ENCODE results near the gene SLC25A20. TPM values are rescaled to one million over a fixed set of nuclear protein-coding genes. Genes with fewer than 3 reads are reported as not detected.
"Not testable (repeated sequence)": the region's sequence is repeated elsewhere in the genome, so short reads cannot be mapped to it uniquely, and the experiment has no call there.

Gene SLC25A20
- polyA plus RNA-seq, 1 experiment, result 20.4 TPM

DNA sequence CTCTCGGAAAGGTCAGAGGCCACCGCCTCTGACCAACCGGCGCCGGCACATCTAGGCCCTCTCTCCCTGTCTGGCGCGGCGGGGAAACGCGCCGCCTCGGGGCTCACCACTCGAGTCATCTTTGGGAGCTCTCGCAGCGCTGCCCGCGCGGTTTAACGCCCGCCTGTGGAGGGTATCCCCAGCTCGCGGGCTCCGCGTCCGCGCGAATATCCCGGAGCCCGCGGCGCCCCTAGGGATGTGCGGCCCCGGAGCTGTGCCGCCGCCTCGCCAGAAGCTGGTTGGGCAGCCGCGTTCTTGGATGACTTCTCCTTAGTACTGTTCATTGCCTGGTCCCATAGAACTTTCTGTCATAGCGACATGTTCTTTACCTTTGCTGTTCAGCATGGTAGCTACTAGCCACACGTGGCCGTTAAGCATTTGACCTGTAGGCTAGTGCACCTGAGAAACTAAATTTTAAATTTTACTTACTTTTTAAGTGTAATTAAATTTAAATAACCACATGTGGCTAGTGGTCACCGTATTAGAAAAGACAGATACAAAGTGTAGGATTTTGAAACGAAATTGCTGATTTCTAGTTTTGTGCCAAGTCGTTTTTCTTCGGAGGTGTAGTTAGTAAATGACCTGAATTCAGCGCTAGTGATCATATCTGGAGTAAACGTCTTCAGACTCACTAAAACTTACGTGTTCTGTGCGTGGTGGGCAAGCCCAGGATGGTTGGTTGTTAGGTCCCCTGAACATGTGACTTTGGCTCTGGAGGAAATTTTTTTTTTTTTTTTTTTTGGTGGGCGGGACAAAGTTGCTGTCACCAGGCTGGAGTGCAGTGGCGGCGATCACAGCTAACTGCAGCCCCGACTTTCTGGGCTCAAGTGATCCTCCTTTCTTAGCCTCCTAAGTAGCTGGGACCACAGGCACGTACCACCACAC lies 20.8 kb upstream of the SLC25A20 start:
- H3K36me3 ChIP-seq (ENCODE audit: control insufficient read depth, insufficient read depth, low read length), result peaks cover 5% of the 10 kb centered on the region
- H3K27me3 ChIP-seq (ENCODE audit: control insufficient read depth, insufficient read depth, low read length), result no peaks in the 10 kb centered on the region
- POLR2A ChIA-PET, result interaction anchor here (1.0 kb wide), 1 partner anchor 9 kb away, joined by 3 read pairs; no protein-coding TSS in a partner anchor
- CTCF ChIA-PET, result interaction anchor here (0.7 to 1.1 kb wide), 6 partner anchors 8 to 88 kb away, joined by 3 to 6 read pairs (median 3); partner anchors contain the start of gene WDR6
- TF ChIP-seq, protein P1, sequence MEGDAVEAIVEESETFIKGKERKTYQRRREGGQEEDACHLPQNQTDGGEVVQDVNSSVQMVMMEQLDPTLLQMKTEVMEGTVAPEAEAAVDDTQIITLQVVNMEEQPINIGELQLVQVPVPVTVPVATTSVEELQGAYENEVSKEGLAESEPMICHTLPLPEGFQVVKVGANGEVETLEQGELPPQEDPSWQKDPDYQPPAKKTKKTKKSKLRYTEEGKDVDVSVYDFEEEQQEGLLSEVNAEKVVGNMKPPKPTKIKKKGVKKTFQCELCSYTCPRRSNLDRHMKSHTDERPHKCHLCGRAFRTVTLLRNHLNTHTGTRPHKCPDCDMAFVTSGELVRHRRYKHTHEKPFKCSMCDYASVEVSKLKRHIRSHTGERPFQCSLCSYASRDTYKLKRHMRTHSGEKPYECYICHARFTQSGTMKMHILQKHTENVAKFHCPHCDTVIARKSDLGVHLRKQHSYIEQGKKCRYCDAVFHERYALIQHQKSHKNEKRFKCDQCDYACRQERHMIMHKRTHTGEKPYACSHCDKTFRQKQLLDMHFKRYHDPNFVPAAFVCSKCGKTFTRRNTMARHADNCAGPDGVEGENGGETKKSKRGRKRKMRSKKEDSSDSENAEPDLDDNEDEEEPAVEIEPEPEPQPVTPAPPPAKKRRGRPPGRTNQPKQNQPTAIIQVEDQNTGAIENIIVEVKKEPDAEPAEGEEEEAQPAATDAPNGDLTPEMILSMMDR (IDR thresholded peaks at IDR 0.05; ENCODE audit: insufficient read depth, low read depth, low read length), result no peak
- no peak for DNase-seq (ENCODE audit: low read depth)
- peak overlapping the region; percentile 88 for H3K4me3 ChIP-seq (ENCODE audit: low read depth, low read length)

DNA sequence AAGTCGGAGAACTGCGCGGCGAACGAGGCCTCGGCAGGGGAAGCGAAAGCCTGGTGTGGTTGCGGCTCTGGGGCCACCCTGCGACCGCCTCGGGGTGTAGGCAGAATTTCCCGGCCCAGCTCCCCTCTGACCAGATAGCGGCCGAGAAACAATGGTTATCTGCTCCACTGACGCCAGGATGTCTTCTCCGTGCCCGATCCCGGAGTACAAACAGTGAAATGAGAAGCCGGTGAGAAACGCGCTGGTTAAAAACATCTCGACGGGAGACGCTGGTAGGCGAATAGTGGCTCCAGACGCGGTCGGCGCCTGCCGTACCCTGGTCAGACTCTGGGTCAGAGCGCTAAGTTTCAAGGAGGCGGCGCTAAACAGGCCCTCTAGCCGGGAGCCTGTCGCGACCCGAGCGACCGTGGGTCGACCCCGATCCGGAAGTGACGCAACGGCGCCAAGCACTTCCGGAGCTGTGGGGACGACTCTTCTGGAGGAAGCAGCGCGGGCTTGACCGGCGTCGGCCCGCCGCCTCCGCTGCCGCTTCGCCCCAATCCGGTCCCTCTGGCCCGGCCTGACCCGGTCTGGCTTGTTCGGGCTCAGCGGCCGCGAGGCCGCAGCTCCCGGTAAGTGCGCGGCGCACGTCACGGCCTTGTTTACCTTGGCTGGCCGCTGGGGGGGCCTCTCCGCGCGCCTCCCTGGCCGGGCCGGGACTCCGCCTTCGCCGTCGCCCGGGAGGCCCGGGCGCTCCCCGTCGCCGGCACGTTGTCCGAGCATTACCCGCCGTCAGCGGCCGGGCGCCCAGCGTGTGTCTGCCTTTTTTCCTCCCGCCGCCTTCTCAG lies 19.9 kb upstream of the SLC25A20 start, which contains the start of gene ARIH2:
Gene ARIH2, plus strand, starts transcription at position 455 of the 827 bp plus-strand sequence. CDS start 8,717 bp downstream, outside the sequence.
- DNase-seq (ENCODE audit: low read depth), result peak; percentile 53
- Histone ChIP-seq H3K4me3 (ENCODE audit: low read depth, low read length) (peak within 1 kb of the TSS; percentile 88), H3K27me3 (ENCODE audit: control insufficient read depth, insufficient read depth, low read length) (no peaks in the 10 kb centered on the region), H3K36me3 (ENCODE audit: control insufficient read depth, insufficient read depth, low read length) (no peaks in the 10 kb centered on the region)
- TF ChIP-seq, protein P1 (IDR thresholded peaks at IDR 0.05; ENCODE audit: insufficient read depth, low read depth, low read length), result no peak
- POLR2A ChIA-PET, result no interaction called here
- CTCF ChIA-PET, result interaction anchor here (0.8 to 1.1 kb wide), 5 partner anchors 9 to 89 kb away, joined by 3 to 6 read pairs (median 3); partner anchors contain the start of gene WDR6

DNA sequence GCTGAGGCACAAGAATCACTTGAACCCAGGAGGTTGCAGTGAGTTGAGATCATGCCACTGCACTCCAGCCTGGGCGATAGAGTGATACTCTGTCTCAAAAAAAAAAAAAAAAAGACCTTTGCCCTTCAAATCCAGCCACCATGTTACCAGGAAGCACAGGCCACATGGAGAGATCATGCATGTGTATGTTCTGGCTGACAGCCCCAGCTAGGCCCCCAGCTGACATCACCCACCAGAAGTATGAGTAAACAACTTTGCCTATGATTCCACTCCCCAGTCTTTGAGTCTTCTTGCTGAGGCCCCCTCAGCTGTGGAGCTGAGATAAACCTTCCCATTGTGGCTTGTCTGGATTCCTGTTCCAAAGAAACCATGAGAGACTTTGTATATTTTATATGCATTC lies 16.6 kb upstream of the SLC25A20 start:
- DNase-seq (ENCODE audit: low read depth), result no peak
- ChIA-PET POLR2A (no interaction called here), CTCF (interaction anchor here (0.6 to 1.3 kb wide), 3 partner anchors 9 to 1587 kb away, joined by 3 read pairs; no protein-coding TSS in a partner anchor)
- H3K27me3 ChIP-seq (ENCODE audit: control insufficient read depth, insufficient read depth, low read length), result no peaks in the 10 kb centered on the region
- no peak overlapping the region for H3K4me3 ChIP-seq (ENCODE audit: low read depth, low read length)
- TF ChIP-seq, protein P1 (IDR thresholded peaks at IDR 0.05; ENCODE audit: insufficient read depth, low read depth, low read length), result no peak
- H3K36me3 ChIP-seq (ENCODE audit: control insufficient read depth, insufficient read depth, low read length), result no peaks in the 10 kb centered on the region

DNA sequence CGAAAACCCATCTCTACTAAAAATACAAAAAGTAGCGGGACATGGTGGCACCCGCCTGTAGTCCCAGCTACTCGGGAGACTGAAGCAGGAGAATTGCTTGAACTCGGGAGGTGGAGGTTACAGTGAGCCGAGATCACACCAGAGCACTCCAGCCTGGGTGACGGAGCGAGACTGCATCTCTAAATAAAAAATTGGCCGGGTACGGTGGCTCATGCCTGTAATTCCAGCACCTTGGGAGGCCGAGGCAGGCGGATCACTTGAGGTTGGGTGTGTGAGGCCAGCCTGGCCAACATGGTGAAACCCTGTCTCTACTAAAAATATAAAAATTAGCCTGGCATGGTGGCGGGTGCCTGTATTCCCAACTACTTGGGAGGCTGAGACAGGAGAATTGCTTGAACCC lies 8.3 kb upstream of the SLC25A20 start:
- H3K36me3 ChIP-seq (ENCODE audit: control insufficient read depth, insufficient read depth, low read length); POLR2A ChIA-PET; H3K4me3 ChIP-seq (ENCODE audit: low read depth, low read length); DNase-seq (ENCODE audit: low read depth); CTCF ChIA-PET; H3K27me3 ChIP-seq (ENCODE audit: control insufficient read depth, insufficient read depth, low read length): not testable (repeated sequence)

DNA sequence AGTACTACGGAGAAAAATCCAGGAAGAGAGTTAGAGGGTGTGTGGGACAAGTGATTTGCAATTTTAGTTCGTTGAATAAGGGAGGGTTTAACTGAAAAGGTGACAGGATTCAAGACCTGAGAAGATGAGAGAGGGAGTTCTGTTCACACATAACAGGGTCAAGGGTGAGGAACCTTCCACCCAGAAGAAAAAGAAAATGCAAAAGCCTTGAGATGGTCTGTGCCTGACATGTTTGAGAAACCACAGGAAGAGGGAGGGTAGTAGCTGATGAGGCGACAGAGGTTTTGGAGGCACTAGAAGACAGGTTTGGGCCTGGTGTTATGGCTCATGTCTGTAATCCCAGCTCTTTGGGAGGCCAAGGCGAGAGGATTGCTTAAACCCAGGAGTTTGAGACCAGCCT lies 591 bp upstream of the SLC25A20 start:
- CTCF ChIA-PET, result interaction anchor here (0.6 kb wide), 1 partner anchor 13 kb away, joined by 3 read pairs; no protein-coding TSS in a partner anchor
- Histone ChIP-seq H3K27me3 (ENCODE audit: control insufficient read depth, insufficient read depth, low read length) (no peaks in the 10 kb centered on the region), H3K4me3 (ENCODE audit: low read depth, low read length) (peak overlapping the region; percentile 86), H3K36me3 (ENCODE audit: control insufficient read depth, insufficient read depth, low read length) (no peaks in the 10 kb centered on the region)
- POLR2A ChIA-PET, result no interaction called here
- DNase-seq (ENCODE audit: low read depth), result no peak
- TF ChIP-seq, protein P1 (IDR thresholded peaks at IDR 0.05; ENCODE audit: insufficient read depth, low read depth, low read length), result no peak
